ENCODE data around the gene ADSS1.

ADSS1 gene

DNA sequence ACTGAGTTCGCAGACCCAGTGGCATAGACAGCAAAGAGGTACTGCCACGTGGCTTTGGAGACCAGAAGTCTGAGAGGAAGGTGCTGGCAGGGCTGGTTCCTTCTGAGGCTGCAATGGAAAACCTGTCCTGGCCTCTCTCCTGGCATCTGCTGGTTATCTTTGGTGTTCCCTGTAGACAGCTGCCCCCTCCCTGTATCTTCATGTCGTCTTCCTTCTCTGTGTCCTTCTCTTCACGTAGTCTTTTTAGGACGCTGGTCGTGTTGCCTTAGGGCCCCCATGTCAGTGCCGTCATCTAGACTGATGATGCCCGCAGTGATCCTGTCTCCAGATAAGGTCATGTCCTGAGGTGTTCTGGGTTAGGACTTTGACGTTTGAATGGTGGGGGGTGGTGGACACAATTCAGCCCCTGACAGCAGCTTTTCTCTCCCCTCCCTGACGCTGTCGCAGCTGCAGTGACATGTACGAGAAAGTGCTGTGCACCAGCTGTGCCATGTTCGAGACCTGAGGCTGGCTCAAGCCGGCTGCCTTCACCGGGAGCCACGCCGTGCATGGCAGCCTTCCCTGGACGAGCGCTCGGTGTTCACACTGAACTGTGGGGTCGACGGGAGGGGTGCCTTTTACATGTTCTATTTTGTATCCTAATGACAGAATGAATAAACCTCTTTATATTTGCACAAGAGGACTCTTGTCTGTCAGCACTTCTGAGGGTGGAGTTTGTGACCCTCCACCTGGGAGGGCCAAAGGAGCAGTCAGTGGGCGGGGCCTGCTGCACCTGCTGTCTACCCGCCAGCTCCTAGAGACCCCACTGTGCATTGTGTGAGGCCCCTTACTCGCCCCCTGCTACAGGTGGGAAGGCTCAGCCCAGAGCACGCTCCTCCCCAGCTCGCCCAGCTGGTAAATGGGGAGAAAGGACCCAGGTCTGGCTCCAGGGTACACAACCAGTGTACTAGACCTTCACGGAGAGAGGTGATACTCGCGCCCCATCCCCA, 35.2 kb downstream of the ADSS1 start:
- Histone ChIP-seq H4K8ac (ENCODE audit: low read length) (no peak overlapping the region), H3K27me3 (ENCODE audit: control insufficient read depth in 1 of 2, insufficient read depth in 1 of 2, low read length in 2 of 2) (no peaks in the 10 kb centered on the region)

DNA sequence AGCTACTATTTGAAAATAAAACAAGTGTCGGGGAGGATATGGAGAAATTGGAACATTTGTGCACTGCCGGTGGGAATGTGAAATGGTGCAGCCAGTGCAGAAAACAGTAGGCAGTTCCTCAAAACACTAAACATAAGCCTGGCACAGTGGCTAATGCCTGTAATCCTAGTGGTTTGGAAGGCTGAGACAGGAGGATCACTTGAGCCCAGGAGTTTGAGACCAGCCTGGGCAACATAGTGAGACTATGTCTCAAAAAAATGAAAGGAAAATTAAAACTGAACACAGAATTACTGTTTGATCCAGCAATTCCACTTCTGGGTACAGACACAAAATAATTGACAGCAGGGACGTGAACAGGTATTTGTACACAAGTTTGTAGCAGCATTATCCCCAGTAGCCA, 41.5 kb downstream of the ADSS1 start:
- H3K18ac ChIP-seq (ENCODE audit: low read depth in 1 of 2, low read length in 2 of 2): no peak overlapping the region
- no peak overlapping the region for H2BK15ac ChIP-seq (ENCODE audit: low read depth, poor library complexity, severe bottlenecking)
- no peak overlapping the region for H2AK5ac ChIP-seq (ENCODE audit: low read length, severe bottlenecking)
- no peak overlapping the region for H2AFZ ChIP-seq (ENCODE audit: low read depth, low read length)
- H3K27ac ChIP-seq (ENCODE audit: low read length, poor library complexity, severe bottlenecking): no peak overlapping the region
- no peak overlapping the region for H3K4me2 ChIP-seq (ENCODE audit: low read length, poor library complexity, severe bottlenecking)
- H3K9ac ChIP-seq (ENCODE audit: low read length): no peak overlapping the region
- no peak overlapping the region for H3K23ac ChIP-seq (ENCODE audit: low read length in 2 of 2)
- no peak overlapping the region for H3K4me3 ChIP-seq (ENCODE audit: insufficient read depth in 1 of 2, low read depth in 1 of 2, low read length in 2 of 2)
- DNase-seq: no peak
- no peak overlapping the region for H3K14ac ChIP-seq (ENCODE audit: low read length in 2 of 2)
- no peak overlapping the region for H2BK12ac ChIP-seq (ENCODE audit: low read length in 2 of 2)
- WGBS: 100% methylated on average over 3 of the region's 3 CpGs
- H2BK120ac ChIP-seq (ENCODE audit: low read depth, low read length): no peak overlapping the region
- H3K4me1 ChIP-seq (ENCODE audit: control insufficient read depth, insufficient read depth, low read depth, low read length): peaks cover 15% of the 10 kb centered on the region
- no peaks in the 10 kb centered on the region for H3K9me3 ChIP-seq (ENCODE audit: control insufficient read depth, low read length)
- no peak overlapping the region for H4K91ac ChIP-seq (ENCODE audit: low read length)
- no peak overlapping the region for H2BK5ac ChIP-seq (ENCODE audit: low read depth, low read length, poor library complexity, severe bottlenecking)
- H3K4ac ChIP-seq (ENCODE audit: low read depth in 1 of 2, low read length in 2 of 2): no peak overlapping the region
- peaks cover 9% of the 10 kb centered on the region for H3K79me1 ChIP-seq (replicated peaks; ENCODE audit: low read length, poor library complexity, severe bottlenecking)
- H3K36me3 ChIP-seq (ENCODE audit: control insufficient read depth in 1 of 2, insufficient read depth in 2 of 2, low read depth in 1 of 2, low read length in 2 of 2): peaks cover 22 to 26% of the 10 kb centered on the region in 2 experiments
- no peak overlapping the region for H4K8ac ChIP-seq (ENCODE audit: low read length)
- H3K27me3 ChIP-seq (ENCODE audit: control insufficient read depth in 1 of 2, insufficient read depth in 1 of 2, low read length in 2 of 2): no peaks in the 10 kb centered on the region

More for the DNA sequence above, 35.2 kb downstream of the ADSS1 start:
- peaks cover 50% of the 10 kb centered on the region for H3K79me1 ChIP-seq (replicated peaks; ENCODE audit: low read length, poor library complexity, severe bottlenecking)
- no peak overlapping the region for H3K4me3 ChIP-seq (ENCODE audit: insufficient read depth in 1 of 2, low read depth in 1 of 2, low read length in 2 of 2)
- no peak overlapping the region for H3K4me2 ChIP-seq (ENCODE audit: low read length, poor library complexity, severe bottlenecking)
- no peak overlapping the region for H3K23ac ChIP-seq (ENCODE audit: low read length in 2 of 2)
- H4K91ac ChIP-seq (ENCODE audit: low read length): no peak overlapping the region
- no peak overlapping the region for H2BK5ac ChIP-seq (ENCODE audit: low read depth, low read length, poor library complexity, severe bottlenecking)
- H2AK5ac ChIP-seq (ENCODE audit: low read length, severe bottlenecking): no peak overlapping the region
- no peak overlapping the region for H3K9ac ChIP-seq (ENCODE audit: low read length)
- no peak overlapping the region for H2BK12ac ChIP-seq (ENCODE audit: low read length in 2 of 2)
- no peaks in the 10 kb centered on the region for H3K9me3 ChIP-seq (ENCODE audit: control insufficient read depth, low read length)
- no peak overlapping the region for H3K18ac ChIP-seq (ENCODE audit: low read depth in 1 of 2, low read length in 2 of 2)
- no peak overlapping the region for H2BK15ac ChIP-seq (ENCODE audit: low read depth, poor library complexity, severe bottlenecking)
- H3K14ac ChIP-seq (ENCODE audit: low read length in 2 of 2): no peak overlapping the region
- DNase-seq: no peak
- H3K27ac ChIP-seq (ENCODE audit: low read length, poor library complexity, severe bottlenecking): no peak overlapping the region
- H3K4me1 ChIP-seq (ENCODE audit: control insufficient read depth, insufficient read depth, low read depth, low read length): peaks cover 15% of the 10 kb centered on the region
- H3K36me3 ChIP-seq (ENCODE audit: control insufficient read depth in 1 of 2, insufficient read depth in 2 of 2, low read depth in 1 of 2, low read length in 2 of 2): peaks cover 66 to 67% of the 10 kb centered on the region in 2 experiments
- H2AFZ ChIP-seq (ENCODE audit: low read depth, low read length): no peak overlapping the region
- no peak overlapping the region for H3K4ac ChIP-seq (ENCODE audit: low read depth in 1 of 2, low read length in 2 of 2)
- WGBS: 96% methylated on average over 25 of the region's 30 CpGs
- H2BK120ac ChIP-seq (ENCODE audit: low read depth, low read length): no peak overlapping the region

DNA sequence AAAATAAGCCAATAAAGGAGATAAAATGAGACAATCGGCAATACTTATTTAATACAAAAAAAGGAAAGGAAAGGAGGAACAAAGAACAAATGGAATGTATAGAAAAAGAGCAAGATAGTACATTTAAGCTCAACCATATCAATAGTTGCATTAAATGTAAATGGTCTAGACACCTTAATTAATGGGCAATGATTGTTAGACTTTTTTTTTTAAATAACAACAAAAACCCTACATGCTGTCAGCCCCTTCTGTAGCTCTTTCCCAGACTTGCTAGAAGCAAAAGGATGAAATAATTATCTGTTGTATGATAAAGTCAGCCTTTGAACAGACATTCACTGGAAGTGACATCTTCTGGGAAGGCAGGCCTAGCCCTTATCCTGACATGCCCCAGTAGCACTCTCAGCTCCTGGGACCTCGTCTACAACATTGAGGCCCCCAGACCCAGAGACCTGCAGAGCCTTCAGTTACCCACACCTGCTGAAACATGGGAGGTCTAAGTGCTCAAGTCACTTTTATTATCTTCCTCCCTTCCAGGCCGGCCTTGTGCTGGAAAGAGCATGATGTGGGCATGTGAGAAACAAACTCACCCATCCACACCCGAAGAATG, 42.3 kb downstream of the ADSS1 start:
- Histone ChIP-seq H3K4ac (ENCODE audit: low read depth in 1 of 2, low read length in 2 of 2) (no peak overlapping the region), H3K79me1 (replicated peaks; ENCODE audit: low read length, poor library complexity, severe bottlenecking) (peaks cover under 1% of the 10 kb centered on the region), H2BK15ac (ENCODE audit: low read depth, poor library complexity, severe bottlenecking) (no peak overlapping the region), H3K9ac (ENCODE audit: low read length) (no peak overlapping the region), H3K14ac (ENCODE audit: low read length in 2 of 2) (no peak overlapping the region), H2AFZ (ENCODE audit: low read depth, low read length) (no peak overlapping the region), H3K4me3 (ENCODE audit: insufficient read depth in 1 of 2, low read depth in 1 of 2, low read length in 2 of 2) (no peak overlapping the region), H3K4me1 (ENCODE audit: control insufficient read depth, insufficient read depth, low read depth, low read length) (peaks cover 10% of the 10 kb centered on the region), H2BK5ac (ENCODE audit: low read depth, low read length, poor library complexity, severe bottlenecking) (no peak overlapping the region), H3K9me3 (ENCODE audit: control insufficient read depth, low read length) (no peaks in the 10 kb centered on the region), H3K4me2 (ENCODE audit: low read length, poor library complexity, severe bottlenecking) (no peak overlapping the region), H4K8ac (ENCODE audit: low read length) (no peak overlapping the region), H3K27ac (ENCODE audit: low read length, poor library complexity, severe bottlenecking) (no peak overlapping the region), H3K27me3 (ENCODE audit: control insufficient read depth in 1 of 2, insufficient read depth in 1 of 2, low read length in 2 of 2) (no peaks in the 10 kb centered on the region), H2AK5ac (ENCODE audit: low read length, severe bottlenecking) (no peak overlapping the region), H2BK120ac (ENCODE audit: low read depth, low read length) (no peak overlapping the region), H4K91ac (ENCODE audit: low read length) (no peak overlapping the region), H3K36me3 (ENCODE audit: control insufficient read depth in 1 of 2, insufficient read depth in 2 of 2, low read depth in 1 of 2, low read length in 2 of 2) (peaks cover 24 to 26% of the 10 kb centered on the region in 2 experiments), H3K23ac (ENCODE audit: low read length in 2 of 2) (no peak overlapping the region), H2BK12ac (ENCODE audit: low read length in 2 of 2) (no peak overlapping the region), H3K18ac (ENCODE audit: low read depth in 1 of 2, low read length in 2 of 2) (no peak overlapping the region)
- WGBS: 90% methylated on average over 2 of the region's 4 CpGs
- no peak for DNase-seq

All from mesenchymal stem cell (in vitro differentiated cells and primary cell).